ENCODE data around the gene KLHL22. TPM values are rescaled to one million over a fixed set of nuclear protein-coding genes. Genes with fewer than 3 reads are reported as not detected.

Gene KLHL22
- total and polyA plus RNA-seq, 2 of the 8 experiments (the other 6 are each of a cell fraction or from before 2014, with no cell fraction given) = 9.4 to 16.2 TPM

DNA sequence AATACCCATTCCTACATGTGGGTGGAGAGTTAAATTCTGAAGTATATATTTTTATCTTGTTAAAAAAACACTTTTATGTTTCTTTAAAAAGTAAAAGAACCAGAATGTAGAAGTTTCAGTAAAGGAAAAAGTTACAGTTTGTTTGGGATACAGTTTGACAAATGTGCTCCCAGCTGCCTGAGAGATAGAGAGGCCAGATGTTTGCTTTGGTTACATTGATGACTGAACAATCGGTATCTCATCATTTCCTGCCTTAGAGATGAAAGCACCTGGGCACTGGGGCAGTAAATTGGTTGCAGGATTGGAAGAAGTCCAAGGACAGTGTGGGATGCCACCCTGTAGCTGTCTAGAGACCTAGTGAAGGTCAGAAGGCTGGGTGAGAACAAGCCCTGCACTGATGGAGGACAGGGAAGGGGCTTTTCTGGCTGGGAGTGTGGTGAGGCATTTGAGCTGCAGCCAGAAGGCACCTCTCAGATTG lies 28.4 kb upstream of the KLHL22 start:
- Histone ChIP-seq H2BK120ac (replicated peaks; ENCODE audit: low read depth, low read length) (no peak overlapping the region), H3K14ac (ENCODE audit: insufficient read length) (no peak overlapping the region), H3K4me1 (replicated peaks in 1 of 4; ENCODE audit: control insufficient read depth in 3 of 4, insufficient read depth in 4 of 4, low read length in 3 of 4) (peaks cover 0 to 6% (median 1%) of the 10 kb centered on the region in 4 experiments; a peak in 3 of 7 replicates), H2BK12ac (ENCODE audit: low read depth, low read length) (no peak overlapping the region), H3K56ac (replicated peaks; ENCODE audit: insufficient read length, low read depth, low read length) (no peak overlapping the region), H2BK15ac (ENCODE audit: low read length) (no peak overlapping the region), H2AFZ (ENCODE audit: low read length) (no peak overlapping the region), H2AK5ac (ENCODE audit: low read depth, low read length) (no peak overlapping the region), H2BK5ac (ENCODE audit: low read depth, low read length) (no peak overlapping the region), H3K4me2 (ENCODE audit: insufficient read depth in 1 of 2, low read depth in 2 of 2, low read length in 2 of 2) (no peak overlapping the region), H3K4me3 (ENCODE audit: extremely low read depth in 1 of 4, insufficient read depth in 2 of 4, low read depth in 3 of 4, low read length in 4 of 4) (no peak overlapping the region), H3K18ac (ENCODE audit: extremely low read depth, low read length) (no peak overlapping the region), H2BK20ac (ENCODE audit: low read length) (no peak overlapping the region), H3K36me3 (ENCODE audit: control insufficient read depth in 2 of 4, insufficient read depth in 4 of 4, low read length in 3 of 4) (peaks cover 0 to 7% (median 5%) of the 10 kb centered on the region in 4 experiments; a peak in 5 of 8 replicates), H3K9ac (replicated peaks in 1 of 4; ENCODE audit: extremely low read depth in 1 of 4, low read depth in 3 of 4, low read length in 3 of 4) (no peak overlapping the region), H3K4ac (replicated peaks; ENCODE audit: insufficient read length, low read depth, low read length) (no peak overlapping the region), H3K79me1 (ENCODE audit: low read depth, low read length) (peaks cover 24% of the 10 kb centered on the region), H4K20me1 (replicated peaks in 1 of 2; ENCODE audit: control insufficient read depth in 1 of 2, insufficient read depth in 2 of 2, low read length in 2 of 2) (peaks cover 13 to 14% of the 10 kb centered on the region in 2 experiments), H3K23me2 (ENCODE audit: low read depth, low read length) (peaks cover 1% of the 10 kb centered on the region; the same call in 1 of the 2 replicates), H3K27me3 (replicated peaks in 1 of 4; ENCODE audit: control insufficient read depth in 3 of 4, extremely low read depth in 1 of 4, insufficient read depth in 3 of 4, low read length in 3 of 4) (no peaks in the 10 kb centered on the region), H3K27ac (ENCODE audit: low read depth, low read length) (no peak overlapping the region), H4K8ac (ENCODE audit: extremely low read depth, insufficient read depth, low read length) (no peak overlapping the region), H3K23ac (ENCODE audit: insufficient read length) (peak overlapping the region; percentile 17), H4K91ac (replicated peaks; ENCODE audit: insufficient read length, low read length) (no peak overlapping the region), H4K5ac (ENCODE audit: insufficient read length, low read depth, low read length) (no peak overlapping the region), H3K79me2 (ENCODE audit: control insufficient read depth in 1 of 2, insufficient read depth in 2 of 2, low read length in 2 of 2) (peaks cover 8 to 58% of the 10 kb centered on the region in 2 experiments), H3K9me3 (ENCODE audit: insufficient read depth in 2 of 2, low read depth in 1 of 2, low read length in 1 of 2) (peaks cover 0 to 3% of the 10 kb centered on the region in 2 experiments; a peak in 1 of 4 replicates)
- TF ChIP-seq SP2 (IDR thresholded peaks at IDR 0.05; ENCODE audit: low read length) (no peak), CHD1 (IDR thresholded peaks at IDR 0.05; ENCODE audit: low read depth, low read length) (no peak), SIRT6 (IDR thresholded peaks at IDR 0.05; ENCODE audit: low read length) (no peak)
- 94% methylated on average over 1 of the region's 1 CpG; no CpG with 5 or more reads in 1 of the 2 experiments for WGBS, 2 experiments (ENCODE audit: extremely low coverage in 1 of 2, insufficient coverage in 1 of 2, insufficient read length in 1 of 2, insufficient replicate concordance in 2 of 2, low coverage in 1 of 2, low lambda C conversion rate in 2 of 2, missing lambda C conversion rate in 1 of 2)
- DNase-seq (ENCODE audit: low read depth in 1 of 2, low spot score in 2 of 2) (no peak), FAIRE-seq (no peak)
- ChIA-PET CTCF (ENCODE audit: partially characterized antibody) (interaction anchor here (0.9 to 3.1 kb wide), 6 partner anchors 9 to 44 kb away, joined by 3 to 9 read pairs (median 4); no protein-coding TSS in a partner anchor), POLR2A (ENCODE audit: partially characterized antibody) (interaction anchor here (0.9 to 1.3 kb wide), 3 partner anchors 10 to 17 kb away, joined by 3 to 4 read pairs (median 3); partner anchors contain the start of gene MED15)

Measured in H1 (cell line).